HL-60 (cell line): Measurements from ENCODE around the gene USP32.

Experiments
- REST ChIP-seq: IDR thresholded peaks from 2 replicates; pipeline ENCODE4 v1.6.1; 2012; ENCODE audit warnings: low read depth; ENCODE audit not compliant: insufficient replicate concordance
- TF ChIP-seq, protein P1 (sequence below): IDR thresholded peaks from one replicate; pipeline ENCODE4 v1.5.1; 2011; ENCODE audit warnings: low read length, control low read depth, inconsistent platforms; ENCODE audit not compliant: insufficient read depth

GRCh38 chr17:60358606-60359225 is 33.2 kb downstream of the USP32 start:
- TF ChIP-seq, protein P1, sequence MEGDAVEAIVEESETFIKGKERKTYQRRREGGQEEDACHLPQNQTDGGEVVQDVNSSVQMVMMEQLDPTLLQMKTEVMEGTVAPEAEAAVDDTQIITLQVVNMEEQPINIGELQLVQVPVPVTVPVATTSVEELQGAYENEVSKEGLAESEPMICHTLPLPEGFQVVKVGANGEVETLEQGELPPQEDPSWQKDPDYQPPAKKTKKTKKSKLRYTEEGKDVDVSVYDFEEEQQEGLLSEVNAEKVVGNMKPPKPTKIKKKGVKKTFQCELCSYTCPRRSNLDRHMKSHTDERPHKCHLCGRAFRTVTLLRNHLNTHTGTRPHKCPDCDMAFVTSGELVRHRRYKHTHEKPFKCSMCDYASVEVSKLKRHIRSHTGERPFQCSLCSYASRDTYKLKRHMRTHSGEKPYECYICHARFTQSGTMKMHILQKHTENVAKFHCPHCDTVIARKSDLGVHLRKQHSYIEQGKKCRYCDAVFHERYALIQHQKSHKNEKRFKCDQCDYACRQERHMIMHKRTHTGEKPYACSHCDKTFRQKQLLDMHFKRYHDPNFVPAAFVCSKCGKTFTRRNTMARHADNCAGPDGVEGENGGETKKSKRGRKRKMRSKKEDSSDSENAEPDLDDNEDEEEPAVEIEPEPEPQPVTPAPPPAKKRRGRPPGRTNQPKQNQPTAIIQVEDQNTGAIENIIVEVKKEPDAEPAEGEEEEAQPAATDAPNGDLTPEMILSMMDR, result no peak
- TF ChIP-seq REST, result no peak
